ENCODE results near the gene PTCH2.
A peak's percentile ranks its signal among the peaks of the same experiment; 100 is the strongest.
"Not testable (repeated sequence)": the region's sequence is repeated elsewhere in the genome, so short reads cannot be mapped to it uniquely, and the experiment has no call there.

PTCH2 gene

GRCh38 chr1:44838294-44838693 lies 4.8 kb downstream of the PTCH2 start:
- not testable (repeated sequence) for DNase-seq (ENCODE audit: low read depth in 2 of 2)

GRCh38 chr1:44835738-44836675 lies 7.0 kb downstream of the PTCH2 start:
- peak; percentile 73 to 79 for DNase-seq (ENCODE audit: low read depth in 2 of 2)

- no peak for DNase-seq (ENCODE audit: low read depth in 2 of 2)
These were observed 8.7 kb downstream of the PTCH2 start for GRCh38 chr1:44834328-44834727.

GRCh38 chr1:44832056-44832705 lies 10.9 kb downstream of the PTCH2 start:
- no peak for DNase-seq (ENCODE audit: low read depth in 2 of 2)

- no peak for DNase-seq (ENCODE audit: low read depth in 2 of 2)
These were observed 11.5 kb downstream of the PTCH2 start for GRCh38 chr1:44831516-44831915.

- DNase-seq (ENCODE audit: low read depth in 2 of 2): no peak
These were observed 12.2 kb downstream of the PTCH2 start for GRCh38 chr1:44830900-44831304.

- DNase-seq (ENCODE audit: low read depth in 2 of 2): no peak
These were observed 13.3 kb downstream of the PTCH2 start for GRCh38 chr1:44829506-44830384.

- DNase-seq (ENCODE audit: low read depth in 2 of 2): no peak
These were observed 14.1 kb downstream of the PTCH2 start for GRCh38 chr1:44828841-44829440.

GRCh38 chr1:44828003-44828651 lies 14.9 kb downstream of the PTCH2 start:
- DNase-seq (ENCODE audit: low read depth in 2 of 2): no peak

- no peak for DNase-seq (ENCODE audit: low read depth in 2 of 2)
These were observed 15.7 kb downstream of the PTCH2 start for GRCh38 chr1:44827197-44828002.

GRCh38 chr1:44826375-44827196 lies 16.5 kb downstream of the PTCH2 start:
- DNase-seq (ENCODE audit: low read depth in 2 of 2): no peak

- DNase-seq (ENCODE audit: low read depth in 2 of 2): not testable (repeated sequence)
These were observed 18.7 kb downstream of the PTCH2 start for GRCh38 chr1:44824392-44824791.

GRCh38 chr1:44822981-44823451 lies 20.0 kb downstream of the PTCH2 start:
- no peak for DNase-seq (ENCODE audit: low read depth in 2 of 2)

- no peak for DNase-seq (ENCODE audit: low read depth in 2 of 2)
These were observed 20.8 kb downstream of the PTCH2 start for GRCh38 chr1:44822131-44822701.

GRCh38 chr1:44821240-44821715 lies 21.8 kb downstream of the PTCH2 start:
- no peak for DNase-seq (ENCODE audit: low read depth in 2 of 2)

- no peak for DNase-seq (ENCODE audit: low read depth in 2 of 2)
These were observed 22.5 kb downstream of the PTCH2 start for GRCh38 chr1:44820328-44821239.

- peak in 1 of 2 donors; percentile 64 for DNase-seq (ENCODE audit: low read depth in 2 of 2)
These were observed 23.3 kb downstream of the PTCH2 start for GRCh38 chr1:44819608-44820327.

All from stimulated activated CD4-positive, alpha-beta T cell treated with anti-CD3 and anti-CD28 coated beads, Interleukin-1b, Interleukin-23, amount 100 ng/mL, for 1 hour (primary cell).